HepG2 (cell line): Measurements from ENCODE around the gene ATP8B2. TPM values are rescaled to one million over a fixed set of nuclear protein-coding genes. Genes with fewer than 3 reads are reported as not detected.
A peak's percentile ranks its signal among the peaks of the same experiment; 100 is the strongest.

Source experiments
- ARNT2 ChIP-seq: sonication (generic); formaldehyde crosslinking; IDR thresholded peaks from 2 replicates; pipeline ENCODE4 v1.8.0; 2022; ENCODE audit warnings: mild to moderate bottlenecking, low read depth, missing genetic modification reagents, moderate library complexity
- ATM ChIP-seq: fragments of 450-650 bp; IDR thresholded peaks from 2 replicates; pipeline ENCODE4 v1.7.1; 2017; ENCODE audit warnings: mild to moderate bottlenecking, borderline replicate concordance
- DMAP1 ChIP-seq: IDR thresholded peaks from 2 replicates; pipeline ENCODE4 v1.6.1; 2016
- DR1 ChIP-seq: sonication (generic); formaldehyde crosslinking; IDR thresholded peaks from 2 replicates; pipeline ENCODE4 v1.8.0; 2021; ENCODE audit warnings: mild to moderate bottlenecking, missing genetic modification reagents, inconsistent platforms
- HNRNPK ChIP-seq: fragments of 200-400 bp; formaldehyde crosslinking; IDR thresholded peaks from 2 replicates; pipeline ENCODE4 v1.6.1; 2018; ENCODE audit warnings: low read length, low read depth, moderate library complexity, mild to moderate bottlenecking; ENCODE audit not compliant: poor library complexity, severe bottlenecking
- LBX2 ChIP-seq: sonication (generic); formaldehyde crosslinking; IDR thresholded peaks from 2 replicates; pipeline ENCODE4 v1.5.0; 2020; ENCODE audit warnings: missing genetic modification reagents, mild to moderate bottlenecking, borderline replicate concordance
- MXD3 ChIP-seq: IDR thresholded peaks from 2 replicates; pipeline ENCODE4 v1.6.1; 2016; ENCODE audit warnings: mild to moderate bottlenecking, missing biosample characterization, missing genetic modification reagents
- NR2F6 ChIP-seq, 2 experiments: IDR thresholded peaks; 2 replicates each; pipeline ENCODE4 v1.6.1; 2016; ENCODE audit warnings: antibody characterized with exemption in 1 of 2, mild to moderate bottlenecking in 1 of 2
- PHF8 ChIP-seq: sonication (generic); formaldehyde crosslinking; IDR thresholded peaks from 2 replicates; pipeline ENCODE4 v1.5.0; 2020; ENCODE audit warnings: missing genetic modification reagents
- SP1 ChIP-seq, 2 experiments: fragments of 450-650 bp in 1 of 2; sonication (generic) in 1 of 2; formaldehyde crosslinking in 1 of 2; IDR thresholded peaks; 2 replicates each; pipeline versions ENCODE4 v1.4.0 to v1.6.1; 2016 to 2020; ENCODE audit warnings: missing genetic modification reagents in 1 of 2
- TRIM24 ChIP-seq: sonication (generic); formaldehyde crosslinking; IDR thresholded peaks from 2 replicates; pipeline ENCODE4 v1.8.0; 2022; ENCODE audit warnings: mild to moderate bottlenecking, missing genetic modification reagents
- XRCC5 ChIP-seq: fragments of 200-400 bp; formaldehyde crosslinking; optimal IDR thresholded peaks from 2 replicates; pipeline ENCODE3; 2017; ENCODE audit warnings: mild to moderate bottlenecking, low read length
- ZBTB1 ChIP-seq: sonication (generic); formaldehyde crosslinking; IDR thresholded peaks from 2 replicates; pipeline ENCODE4 v1.4.0; 2020; ENCODE audit warnings: missing genetic modification reagents, borderline replicate concordance
- ZBTB21 ChIP-seq: sonication (generic); formaldehyde crosslinking; IDR thresholded peaks from 2 replicates; pipeline ENCODE4 v1.4.0; 2020; ENCODE audit warnings: missing genetic modification reagents
- ZNF543 ChIP-seq: sonication (generic); formaldehyde crosslinking; IDR thresholded peaks from 2 replicates; pipeline ENCODE4 v1.4.0; 2020; ENCODE audit warnings: mild to moderate bottlenecking, missing genetic modification reagents
- ZNF549 ChIP-seq: sonication (generic); formaldehyde crosslinking; IDR thresholded peaks from 2 replicates; pipeline ENCODE4 v1.5.0; 2020; ENCODE audit warnings: missing genetic modification reagents
- ZNF569 ChIP-seq: sonication (generic); formaldehyde crosslinking; IDR thresholded peaks from 2 replicates; pipeline ENCODE4 v1.5.0; 2020; ENCODE audit warnings: mild to moderate bottlenecking, missing genetic modification reagents, moderate library complexity, borderline replicate concordance
- ZNF850 ChIP-seq: sonication (generic); formaldehyde crosslinking; conservative IDR thresholded peaks from 2 replicates; pipeline ENCODE4 v1.9.0; 2021; ENCODE audit warnings: mild to moderate bottlenecking, missing genetic modification reagents
- polyA plus RNA-seq, 8 experiments: library from polyadenylated mRNA; depleted of rRNA in 3 of 8; stranded (reverse) in 7 of 8; unstranded in 1 of 8; fragments of >200 nt; fragmentation: Illumina TruSeq in 4 of 8; extraction: Trizol in 4 of 8; gene quantifications; 2 replicates each; pipeline versions ENCODE4 v1.2.1 to v1.2.3, GENCODE V29; 2011 to 2016; ENCODE audit warnings: low read depth in 4 of 8, missing spikeins in 1 of 8, mixed read lengths in 1 of 8; ENCODE audit not compliant: insufficient read depth in 1 of 8
- total RNA-seq, 5 experiments: library from RNA; depleted of rRNA; stranded (reverse); fragments of >200 nt; fragmentation: Illumina TruSeq; extraction: Trizol; gene quantifications; 2 replicates each; pipeline ENCODE4 v1.2.3, GENCODE V29; 2016; ENCODE audit warnings: low read depth in 1 of 5
- TF ChIP-seq, protein P1 (sequence below): sonication (generic); formaldehyde crosslinking; IDR thresholded peaks from 2 replicates; pipeline ENCODE4 v1.4.0; 2020; ENCODE audit warnings: missing genetic modification reagents
- TF ChIP-seq, protein P2 (sequence below): sonication (generic); formaldehyde crosslinking; IDR thresholded peaks from 2 replicates; pipeline ENCODE4 v1.4.0; 2020; ENCODE audit warnings: mild to moderate bottlenecking, missing genetic modification reagents, borderline replicate concordance
- TF ChIP-seq, protein P3 (sequence below): sonication (generic); formaldehyde crosslinking; IDR thresholded peaks from 2 replicates; pipeline ENCODE4 v1.5.1; 2020; ENCODE audit warnings: mild to moderate bottlenecking, missing genetic modification reagents, moderate library complexity
- TF ChIP-seq, protein P4 (sequence below): sonication (generic); formaldehyde crosslinking; IDR thresholded peaks from 2 replicates; pipeline ENCODE4 v1.5.0; 2020; ENCODE audit warnings: missing genetic modification reagents

ATP8B2 gene
- total and polyA plus RNA-seq, 2 of the 13 experiments (the other 11 are each of a cell fraction or from before 2014, with no cell fraction given): 20.4 to 39.3 TPM

DNA sequence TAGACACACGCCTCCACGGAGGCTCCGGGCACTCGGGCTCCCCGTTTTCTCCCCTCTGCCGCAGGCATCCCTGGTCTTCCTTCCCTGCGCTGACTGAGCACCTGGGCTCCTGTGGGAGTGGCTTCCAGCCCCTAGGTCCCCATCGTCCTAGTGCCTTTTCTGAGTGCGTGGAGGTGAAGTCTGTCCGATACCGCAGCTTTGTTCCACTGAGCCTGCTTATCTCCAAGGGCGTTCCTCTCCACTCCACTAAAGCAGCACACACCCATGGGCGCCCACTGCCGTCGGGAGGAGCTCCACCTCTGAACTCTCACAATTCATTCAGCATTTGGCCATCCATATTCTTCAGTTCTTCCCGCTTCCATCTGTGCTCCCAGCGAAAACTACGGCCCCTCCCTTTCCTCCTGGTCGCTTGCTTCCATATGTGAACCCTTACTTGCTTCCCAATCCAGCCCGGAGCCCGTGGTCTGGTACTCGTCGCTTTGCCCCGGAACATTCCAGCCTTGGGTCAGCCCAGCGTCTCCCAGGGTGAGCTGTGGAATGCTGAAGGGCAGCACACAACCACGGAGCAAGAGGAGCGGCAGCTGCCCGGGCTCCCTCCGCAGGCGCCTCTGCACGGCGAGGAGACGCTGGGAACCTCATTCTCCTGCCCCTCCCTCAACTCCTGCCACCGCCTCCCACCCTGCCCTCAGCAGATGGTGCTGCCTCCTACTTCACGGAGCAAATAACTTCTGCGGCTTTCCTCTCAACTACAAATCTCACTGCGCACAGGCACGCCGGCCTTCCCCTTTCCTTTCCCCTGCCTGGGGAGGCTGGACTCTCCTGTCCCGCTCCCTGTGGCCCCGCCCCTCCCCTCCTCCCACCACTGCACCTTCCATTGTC is 27.5 kb downstream of the ATP8B2 start (continued):
- no peak for TF ChIP-seq ZNF850 (CRISPR knock-in tag)
- no peak for TF ChIP-seq ZBTB21 (CRISPR knock-in tag)
- no peak for TF ChIP-seq HNRNPK
- TF ChIP-seq ZNF569: no peak
- no peak for TF ChIP-seq SP1 (IDR thresholded peaks at IDR 0.05)
- peak; percentile 24; the same call in 1 of the 2 replicates for TF ChIP-seq SP1 (CRISPR knock-in tag; IDR thresholded peaks at IDR 0.05)
- TF ChIP-seq, protein P1, sequence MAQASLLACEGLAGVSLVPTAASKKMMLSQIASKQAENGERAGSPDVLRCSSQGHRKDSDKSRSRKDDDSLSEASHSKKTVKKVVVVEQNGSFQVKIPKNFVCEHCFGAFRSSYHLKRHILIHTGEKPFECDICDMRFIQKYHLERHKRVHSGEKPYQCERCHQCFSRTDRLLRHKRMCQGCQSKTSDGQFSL: no peak
- TF ChIP-seq, protein P2, sequence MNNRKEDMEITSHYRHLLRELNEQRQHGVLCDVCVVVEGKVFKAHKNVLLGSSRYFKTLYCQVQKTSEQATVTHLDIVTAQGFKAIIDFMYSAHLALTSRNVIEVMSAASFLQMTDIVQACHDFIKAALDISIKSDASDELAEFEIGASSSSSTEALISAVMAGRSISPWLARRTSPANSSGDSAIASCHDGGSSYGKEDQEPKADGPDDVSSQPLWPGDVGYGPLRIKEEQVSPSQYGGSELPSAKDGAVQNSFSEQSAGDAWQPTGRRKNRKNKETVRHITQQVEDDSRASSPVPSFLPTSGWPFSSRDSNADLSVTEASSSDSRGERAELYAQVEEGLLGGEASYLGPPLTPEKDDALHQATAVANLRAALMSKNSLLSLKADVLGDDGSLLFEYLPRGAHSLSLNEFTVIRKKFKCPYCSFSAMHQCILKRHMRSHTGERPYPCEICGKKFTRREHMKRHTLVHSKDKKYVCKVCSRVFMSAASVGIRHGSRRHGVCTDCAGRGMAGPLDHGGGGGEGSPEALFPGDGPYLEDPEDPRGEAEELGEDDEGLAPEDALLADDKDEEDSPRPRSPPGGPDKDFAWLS (CRISPR knock-in tag): 0 out of 2 replicates have a peak, but pooled peaks have one; percentile 43
- TF ChIP-seq MXD3 (CRISPR knock-in tag): 0 out of 2 replicates have a peak, but pooled peaks have one; percentile 35
- no peak for TF ChIP-seq ARNT2 (CRISPR knock-in tag)
- TF ChIP-seq ZNF543 (CRISPR knock-in tag): peak; percentile 52; the same call in 1 of the 2 replicates
- TF ChIP-seq LBX2 (CRISPR knock-in tag): no peak
- no peak for TF ChIP-seq NR2F6 (IDR thresholded peaks at IDR 0.05)
- TF ChIP-seq NR2F6 (CRISPR knock-in tag; IDR thresholded peaks at IDR 0.05): 0 out of 2 replicates have a peak, but pooled peaks have one; percentile 6
- TF ChIP-seq, protein P3, sequence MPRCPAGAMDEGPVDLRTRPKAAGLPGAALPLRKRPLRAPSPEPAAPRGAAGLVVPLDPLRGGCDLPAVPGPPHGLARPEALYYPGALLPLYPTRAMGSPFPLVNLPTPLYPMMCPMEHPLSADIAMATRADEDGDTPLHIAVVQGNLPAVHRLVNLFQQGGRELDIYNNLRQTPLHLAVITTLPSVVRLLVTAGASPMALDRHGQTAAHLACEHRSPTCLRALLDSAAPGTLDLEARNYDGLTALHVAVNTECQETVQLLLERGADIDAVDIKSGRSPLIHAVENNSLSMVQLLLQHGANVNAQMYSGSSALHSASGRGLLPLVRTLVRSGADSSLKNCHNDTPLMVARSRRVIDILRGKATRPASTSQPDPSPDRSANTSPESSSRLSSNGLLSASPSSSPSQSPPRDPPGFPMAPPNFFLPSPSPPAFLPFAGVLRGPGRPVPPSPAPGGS: 0 out of 2 replicates have a peak, but pooled peaks have one; percentile 21
- TF ChIP-seq DR1 (CRISPR knock-in tag): no peak
- no peak for TF ChIP-seq ATM
- no peak for TF ChIP-seq PHF8 (CRISPR knock-in tag)
- TF ChIP-seq TRIM24 (CRISPR knock-in tag): no peak
- peak; percentile 21 for TF ChIP-seq XRCC5
- TF ChIP-seq, protein P4, sequence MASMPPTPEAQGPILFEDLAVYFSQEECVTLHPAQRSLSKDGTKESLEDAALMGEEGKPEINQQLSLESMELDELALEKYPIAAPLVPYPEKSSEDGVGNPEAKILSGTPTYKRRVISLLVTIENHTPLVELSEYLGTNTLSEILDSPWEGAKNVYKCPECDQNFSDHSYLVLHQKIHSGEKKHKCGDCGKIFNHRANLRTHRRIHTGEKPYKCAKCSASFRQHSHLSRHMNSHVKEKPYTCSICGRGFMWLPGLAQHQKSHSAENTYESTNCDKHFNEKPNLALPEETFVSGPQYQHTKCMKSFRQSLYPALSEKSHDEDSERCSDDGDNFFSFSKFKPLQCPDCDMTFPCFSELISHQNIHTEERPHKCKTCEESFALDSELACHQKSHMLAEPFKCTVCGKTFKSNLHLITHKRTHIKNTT (CRISPR knock-in tag): no peak
- TF ChIP-seq ZBTB1 (CRISPR knock-in tag): no peak
- no peak for TF ChIP-seq ZNF549 (CRISPR knock-in tag)
- 0 out of 2 replicates have a peak, but pooled peaks have one; percentile 49 for TF ChIP-seq DMAP1 (CRISPR knock-in tag)
